ENCODE measurements around the gene CTIF.

Gene CTIF

GRCh38 chr18:48767090-48767690, 228.4 kb downstream of the CTIF start:
- TF ChIP-seq, protein P1, sequence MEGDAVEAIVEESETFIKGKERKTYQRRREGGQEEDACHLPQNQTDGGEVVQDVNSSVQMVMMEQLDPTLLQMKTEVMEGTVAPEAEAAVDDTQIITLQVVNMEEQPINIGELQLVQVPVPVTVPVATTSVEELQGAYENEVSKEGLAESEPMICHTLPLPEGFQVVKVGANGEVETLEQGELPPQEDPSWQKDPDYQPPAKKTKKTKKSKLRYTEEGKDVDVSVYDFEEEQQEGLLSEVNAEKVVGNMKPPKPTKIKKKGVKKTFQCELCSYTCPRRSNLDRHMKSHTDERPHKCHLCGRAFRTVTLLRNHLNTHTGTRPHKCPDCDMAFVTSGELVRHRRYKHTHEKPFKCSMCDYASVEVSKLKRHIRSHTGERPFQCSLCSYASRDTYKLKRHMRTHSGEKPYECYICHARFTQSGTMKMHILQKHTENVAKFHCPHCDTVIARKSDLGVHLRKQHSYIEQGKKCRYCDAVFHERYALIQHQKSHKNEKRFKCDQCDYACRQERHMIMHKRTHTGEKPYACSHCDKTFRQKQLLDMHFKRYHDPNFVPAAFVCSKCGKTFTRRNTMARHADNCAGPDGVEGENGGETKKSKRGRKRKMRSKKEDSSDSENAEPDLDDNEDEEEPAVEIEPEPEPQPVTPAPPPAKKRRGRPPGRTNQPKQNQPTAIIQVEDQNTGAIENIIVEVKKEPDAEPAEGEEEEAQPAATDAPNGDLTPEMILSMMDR (IDR thresholded peaks at IDR 0.05; ENCODE audit: poor library complexity, severe bottlenecking) = no peak
- peaks cover 8% of the 10 kb centered on the region for H3K36me3 ChIP-seq (ENCODE audit: low read depth)

DNA sequence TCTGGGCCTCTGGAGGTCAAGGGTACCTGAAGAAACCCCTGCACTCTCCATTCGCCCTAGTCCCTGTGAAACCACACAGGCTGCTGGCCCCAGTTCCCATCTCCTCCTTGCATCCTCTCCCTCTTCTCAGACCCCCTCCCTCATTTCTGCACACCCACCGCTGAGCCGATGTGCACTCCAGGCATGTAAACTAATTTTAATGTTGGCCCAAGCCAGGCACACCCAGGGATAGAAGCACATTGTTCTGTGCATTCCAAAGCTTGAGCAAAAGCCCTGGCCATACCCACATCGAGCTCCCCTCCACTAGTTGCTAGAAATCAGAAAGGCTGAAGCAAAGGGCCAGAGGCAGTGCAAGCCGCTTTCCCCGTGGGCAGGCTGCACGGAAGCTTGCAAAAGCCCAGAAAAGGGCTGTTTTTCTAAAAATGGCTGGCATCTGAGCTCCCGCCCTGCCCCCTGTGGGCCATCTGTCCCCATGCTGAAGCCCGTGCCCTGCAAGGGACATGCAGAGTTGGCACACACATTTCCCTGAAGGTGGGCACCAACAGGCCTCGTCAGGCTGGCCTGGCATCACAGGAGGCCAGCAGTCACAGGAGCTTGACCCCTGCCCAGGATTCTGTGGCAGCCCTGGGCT, 230.3 kb downstream of the CTIF start:
- no peaks in the 10 kb centered on the region for H3K9me3 ChIP-seq (ENCODE audit: severe bottlenecking)
- H3K4me1 ChIP-seq (ENCODE audit: insufficient read depth, poor library complexity, severe bottlenecking) = no peaks in the 10 kb centered on the region
- TF ChIP-seq, protein P1 (IDR thresholded peaks at IDR 0.05; ENCODE audit: poor library complexity, severe bottlenecking) = peak; percentile 11
- DNase-seq (ENCODE audit: low spot score) (no peak), ATAC-seq (ENCODE audit: low read depth) (no peak)
- H3K36me3 ChIP-seq (ENCODE audit: low read depth) = peaks cover 4% of the 10 kb centered on the region
- H3K27me3 ChIP-seq (ENCODE audit: insufficient read depth, poor library complexity, severe bottlenecking) = no peaks in the 10 kb centered on the region
- no peak overlapping the region for H3K4me3 ChIP-seq (ENCODE audit: severe bottlenecking)
- no peak overlapping the region for H3K27ac ChIP-seq (ENCODE audit: poor library complexity, severe bottlenecking)

More at GRCh38 chr18:48767090-48767690, 228.4 kb downstream of the CTIF start:
- H3K4me3 ChIP-seq (ENCODE audit: severe bottlenecking) = no peak overlapping the region
- no peaks in the 10 kb centered on the region for H3K27me3 ChIP-seq (ENCODE audit: insufficient read depth, poor library complexity, severe bottlenecking)
- DNase-seq (ENCODE audit: low spot score) (no peak), ATAC-seq (ENCODE audit: low read depth) (no peak)
- H3K27ac ChIP-seq (ENCODE audit: poor library complexity, severe bottlenecking) = no peak overlapping the region
- no peaks in the 10 kb centered on the region for H3K4me1 ChIP-seq (ENCODE audit: insufficient read depth, poor library complexity, severe bottlenecking)
- H3K9me3 ChIP-seq (ENCODE audit: severe bottlenecking) = no peaks in the 10 kb centered on the region

DNA sequence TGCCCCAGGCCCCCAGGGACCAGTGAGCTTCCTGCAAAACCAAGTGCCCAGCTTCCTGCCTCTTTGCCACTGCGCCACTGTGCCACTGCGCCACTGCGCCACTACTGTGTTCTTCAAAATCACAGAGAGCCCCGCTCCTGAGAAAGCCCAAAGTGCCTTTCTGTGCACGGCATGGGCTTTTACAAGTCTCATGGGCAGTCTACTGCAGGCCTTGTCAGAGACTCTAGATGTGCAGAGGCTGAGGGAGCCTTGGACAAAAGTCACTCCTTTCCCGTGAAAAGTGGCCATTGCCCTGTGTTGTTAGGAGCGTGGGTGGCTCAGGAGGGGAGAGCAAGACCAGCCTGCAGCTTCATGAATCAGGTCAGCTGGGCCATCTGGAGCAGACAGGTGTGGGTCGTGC, 231.4 kb downstream of the CTIF start:
- peaks cover 4% of the 10 kb centered on the region; the same call in 1 of the 2 replicates for H3K36me3 ChIP-seq (ENCODE audit: low read depth)
- no peaks in the 10 kb centered on the region for H3K27me3 ChIP-seq (ENCODE audit: insufficient read depth, poor library complexity, severe bottlenecking)
- ATAC-seq (ENCODE audit: low read depth) = no peak
- TF ChIP-seq, protein P1 (IDR thresholded peaks at IDR 0.05; ENCODE audit: poor library complexity, severe bottlenecking) = no peak
- no peak overlapping the region for H3K27ac ChIP-seq (ENCODE audit: poor library complexity, severe bottlenecking)
- no peaks in the 10 kb centered on the region for H3K9me3 ChIP-seq (ENCODE audit: severe bottlenecking)
- no peak overlapping the region for H3K4me3 ChIP-seq (ENCODE audit: severe bottlenecking)
- no peak for DNase-seq (ENCODE audit: low spot score)
- H3K4me1 ChIP-seq (ENCODE audit: insufficient read depth, poor library complexity, severe bottlenecking) = no peaks in the 10 kb centered on the region

DNA sequence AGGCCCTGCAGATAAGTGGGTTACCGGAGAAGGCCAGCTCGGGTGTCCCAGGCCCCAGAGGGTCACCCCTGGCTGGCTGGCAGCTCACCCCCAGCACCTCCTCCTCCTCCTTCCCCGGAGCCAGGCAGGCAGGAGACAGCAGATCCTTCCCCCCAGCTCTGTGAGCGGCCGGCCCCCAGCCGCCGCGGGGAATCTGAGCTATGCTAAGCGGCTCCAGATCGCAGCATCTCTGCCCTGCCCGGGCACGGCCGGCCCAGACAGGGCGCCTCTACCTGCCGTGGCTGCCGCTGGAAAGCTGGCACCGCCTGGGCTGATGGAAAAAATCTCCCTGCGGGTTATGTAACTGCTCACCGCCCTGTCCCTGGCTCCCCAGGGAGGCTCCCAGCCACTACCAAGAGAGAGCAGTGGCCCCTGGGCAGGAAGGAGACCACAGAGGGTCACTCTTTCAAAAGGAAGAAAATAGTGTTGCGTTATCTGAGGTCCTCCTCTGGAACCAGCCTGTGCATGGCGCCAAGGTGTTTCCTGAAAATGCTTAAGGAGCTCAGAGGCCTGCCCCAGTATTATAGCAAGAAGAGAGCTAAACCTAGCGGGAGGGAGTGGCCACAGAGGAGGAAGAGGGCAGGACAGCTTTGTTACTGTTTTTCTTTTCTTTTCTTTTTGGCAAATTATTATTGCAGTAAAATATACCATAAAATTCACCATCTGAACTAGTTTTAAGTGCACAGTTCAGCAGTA, 233.0 kb downstream of the CTIF start:
- no peak for ATAC-seq (ENCODE audit: low read depth)

More for the DNA sequence above, 233.0 kb downstream of the CTIF start:
- TF ChIP-seq, protein P1 (IDR thresholded peaks at IDR 0.05; ENCODE audit: poor library complexity, severe bottlenecking) = no peak
- Histone ChIP-seq H3K9me3 (ENCODE audit: severe bottlenecking) (no peaks in the 10 kb centered on the region), H3K27me3 (ENCODE audit: insufficient read depth, poor library complexity, severe bottlenecking) (no peaks in the 10 kb centered on the region), H3K36me3 (ENCODE audit: low read depth) (peaks cover 4% of the 10 kb centered on the region; the same call in 1 of the 2 replicates), H3K27ac (ENCODE audit: poor library complexity, severe bottlenecking) (no peak overlapping the region), H3K4me1 (ENCODE audit: insufficient read depth, poor library complexity, severe bottlenecking) (no peaks in the 10 kb centered on the region), H3K4me3 (ENCODE audit: severe bottlenecking) (no peak overlapping the region)
- DNase-seq (ENCODE audit: low spot score) = no peak
